Suprapubic skin (tissue), 4 donors: Measurements from ENCODE around the gene CDH15. TPM values are rescaled to one million over a fixed set of nuclear protein-coding genes. Genes with fewer than 3 reads are reported as not detected.
"Not testable (repeated sequence)": the region's sequence is repeated elsewhere in the genome, so short reads cannot be mapped to it uniquely, and the experiment has no call there.

ENCODE experiments used
- DNase-seq, 2 donors: peaks; one replicate each; pipeline ENCODE4 v3.0.0-alpha.2; 2019; ENCODE audit warnings: low spot score in 2 of 2
- H3K27ac ChIP-seq: fragments of 200-600 bp; sonication (generic); one replicate; pipeline ENCODE4 v1.5.1; 2019
- H3K27me3 ChIP-seq: fragments of 200-600 bp; sonication (generic); one replicate; pipeline ENCODE4 v1.5.1; 2019
- H3K36me3 ChIP-seq: fragments of 200-600 bp; sonication (generic); one replicate; pipeline ENCODE4 v1.5.1; 2019
- H3K4me1 ChIP-seq: fragments of 200-600 bp; sonication (generic); one replicate; pipeline ENCODE4 v1.5.1; 2019
- H3K4me3 ChIP-seq: fragments of 200-600 bp; sonication (generic); one replicate; pipeline ENCODE4 v1.5.1; 2019; ENCODE audit warnings: mild to moderate bottlenecking
- H3K9me3 ChIP-seq: fragments of 200-600 bp; sonication (generic); one replicate; pipeline ENCODE4 v1.5.1; 2019
- EP300 ChIP-seq: sonication (generic); formaldehyde crosslinking; IDR thresholded peaks from one replicate; pipeline ENCODE4 v1.6.1; 2017; ENCODE audit warnings: antibody characterized with exemption
- POLR2A ChIP-seq, 2 donors: fragments of 450-650 bp; IDR thresholded peaks; one replicate each; pipeline ENCODE4 v1.6.1; 2017; ENCODE audit warnings: antibody characterized with exemption in 2 of 2, mild to moderate bottlenecking in 2 of 2, moderate library complexity in 2 of 2
- POLR2AphosphoS5 ChIP-seq, 3 donors: sonication (generic); formaldehyde crosslinking; IDR thresholded peaks; one replicate each; pipeline ENCODE4 v1.6.1; 2017; ENCODE audit warnings: antibody characterized with exemption in 3 of 3
- WGBS: methylation state at CpG from one replicate; pipeline ENCODE4 v1.1.5; 2018; 5-methylcytosine and 5-hydroxymethylcytosine counted together
- total RNA-seq, 4 donors: library from RNA; depleted of rRNA; stranded (reverse); fragments of >200 nt; gene quantifications; one replicate each; pipeline ENCODE4 v1.1.0, GENCODE V29; 2016
- TF ChIP-seq, protein P1 (sequence below), 2 donors: fragments of 200-600 bp in 1 of 2; fragments of 450-650 bp in 1 of 2; sonication (generic) in 1 of 2; IDR thresholded peaks; one replicate each; pipeline ENCODE4 v1.5.1; 2016 to 2019; ENCODE audit warnings: antibody characterized with exemption in 2 of 2, mild to moderate bottlenecking in 1 of 2, moderate library complexity in 1 of 2

The CDH15 gene
- total RNA-seq, 4 donors from 2014 or later: 0.16 to 0.48 TPM; not detected in 2

DNA sequence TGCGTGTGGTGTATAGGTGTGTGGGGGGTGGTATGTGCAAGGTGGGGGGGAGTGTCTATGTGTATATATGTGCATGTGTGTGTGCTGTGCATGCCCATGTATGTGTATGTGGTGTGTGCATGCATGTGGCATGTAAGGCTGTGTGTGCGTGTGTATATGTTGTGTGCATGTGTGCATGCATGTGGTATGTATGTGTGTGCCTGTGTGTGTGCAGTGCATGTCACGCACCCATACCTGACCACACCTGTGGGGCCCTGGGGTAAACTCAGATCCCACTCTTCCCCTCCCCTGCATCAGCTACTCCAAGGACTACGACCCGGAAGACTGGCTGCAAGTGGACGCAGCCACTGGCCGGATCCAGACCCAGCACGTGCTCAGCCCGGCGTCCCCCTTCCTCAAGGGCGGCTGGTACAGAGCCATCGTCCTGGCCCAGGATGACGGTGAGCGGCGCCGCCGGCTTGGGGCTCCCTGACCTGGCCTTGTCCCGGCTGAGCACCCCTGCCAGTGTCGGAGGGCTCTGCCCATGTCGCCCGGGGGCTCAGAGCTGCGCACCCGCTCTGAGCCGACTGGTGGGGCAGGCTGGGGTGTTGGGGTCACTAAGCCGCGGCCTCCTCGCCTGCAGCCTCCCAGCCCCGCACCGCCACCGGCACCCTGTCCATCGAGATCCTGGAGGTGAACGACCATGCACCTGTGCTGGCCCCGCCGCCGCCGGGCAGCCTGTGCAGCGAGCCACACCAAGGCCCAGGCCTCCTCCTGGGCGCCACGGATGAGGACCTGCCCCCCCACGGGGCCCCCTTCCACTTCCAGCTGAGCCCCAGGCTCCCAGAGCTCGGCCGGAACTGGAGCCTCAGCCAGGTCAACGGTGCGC is 19.7 kb downstream of the CDH15 start:
- 79% methylated on average over 3 of the region's 44 CpGs for WGBS
- no peaks in the 10 kb centered on the region for H3K36me3 ChIP-seq
- no peaks in the 10 kb centered on the region for H3K9me3 ChIP-seq
- H3K4me1 ChIP-seq: peaks cover 22% of the 10 kb centered on the region
- H3K27me3 ChIP-seq: peaks cover 15% of the 10 kb centered on the region
- no peak overlapping the region for H3K27ac ChIP-seq
- no peak for DNase-seq
- TF ChIP-seq POLR2AphosphoS5 (IDR thresholded peaks at IDR 0.05) (no peak), POLR2A (IDR thresholded peaks at IDR 0.05) (no peak), EP300 (no peak)
- TF ChIP-seq, protein P1, sequence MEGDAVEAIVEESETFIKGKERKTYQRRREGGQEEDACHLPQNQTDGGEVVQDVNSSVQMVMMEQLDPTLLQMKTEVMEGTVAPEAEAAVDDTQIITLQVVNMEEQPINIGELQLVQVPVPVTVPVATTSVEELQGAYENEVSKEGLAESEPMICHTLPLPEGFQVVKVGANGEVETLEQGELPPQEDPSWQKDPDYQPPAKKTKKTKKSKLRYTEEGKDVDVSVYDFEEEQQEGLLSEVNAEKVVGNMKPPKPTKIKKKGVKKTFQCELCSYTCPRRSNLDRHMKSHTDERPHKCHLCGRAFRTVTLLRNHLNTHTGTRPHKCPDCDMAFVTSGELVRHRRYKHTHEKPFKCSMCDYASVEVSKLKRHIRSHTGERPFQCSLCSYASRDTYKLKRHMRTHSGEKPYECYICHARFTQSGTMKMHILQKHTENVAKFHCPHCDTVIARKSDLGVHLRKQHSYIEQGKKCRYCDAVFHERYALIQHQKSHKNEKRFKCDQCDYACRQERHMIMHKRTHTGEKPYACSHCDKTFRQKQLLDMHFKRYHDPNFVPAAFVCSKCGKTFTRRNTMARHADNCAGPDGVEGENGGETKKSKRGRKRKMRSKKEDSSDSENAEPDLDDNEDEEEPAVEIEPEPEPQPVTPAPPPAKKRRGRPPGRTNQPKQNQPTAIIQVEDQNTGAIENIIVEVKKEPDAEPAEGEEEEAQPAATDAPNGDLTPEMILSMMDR (IDR thresholded peaks at IDR 0.05): no peak
- H3K4me3 ChIP-seq: peak overlapping the region; percentile 46

DNA sequence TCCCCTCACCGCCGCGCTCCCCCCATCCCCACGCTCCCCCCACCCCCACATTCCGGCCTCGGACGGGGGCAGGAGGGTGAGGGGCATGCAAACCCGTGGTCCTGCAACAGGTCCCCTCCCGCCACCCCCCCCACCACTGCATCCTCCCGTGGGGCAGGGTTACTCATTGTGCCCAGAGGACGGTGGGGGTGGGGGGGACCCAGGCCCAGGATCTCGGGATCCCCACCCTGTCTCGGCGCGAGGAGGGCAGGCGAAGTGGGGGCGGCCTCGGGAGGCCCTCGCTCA is 20.3 kb downstream of the CDH15 start:
- H3K9me3 ChIP-seq: no peaks in the 10 kb centered on the region
- WGBS: no CpG with 5 or more reads among the region's 19 CpGs
- H3K4me1 ChIP-seq: peaks cover 22% of the 10 kb centered on the region
- DNase-seq: peak in 1 of 2 donors; percentile 65
- no peaks in the 10 kb centered on the region for H3K36me3 ChIP-seq
- TF ChIP-seq POLR2AphosphoS5 (IDR thresholded peaks at IDR 0.05) (no peak), EP300 (no peak), POLR2A (IDR thresholded peaks at IDR 0.05) (no peak)
- TF ChIP-seq, protein P1 (IDR thresholded peaks at IDR 0.05): no peak
- H3K4me3 ChIP-seq: peak overlapping the region; percentile 46
- peaks cover 15% of the 10 kb centered on the region for H3K27me3 ChIP-seq
- no peak overlapping the region for H3K27ac ChIP-seq

DNA sequence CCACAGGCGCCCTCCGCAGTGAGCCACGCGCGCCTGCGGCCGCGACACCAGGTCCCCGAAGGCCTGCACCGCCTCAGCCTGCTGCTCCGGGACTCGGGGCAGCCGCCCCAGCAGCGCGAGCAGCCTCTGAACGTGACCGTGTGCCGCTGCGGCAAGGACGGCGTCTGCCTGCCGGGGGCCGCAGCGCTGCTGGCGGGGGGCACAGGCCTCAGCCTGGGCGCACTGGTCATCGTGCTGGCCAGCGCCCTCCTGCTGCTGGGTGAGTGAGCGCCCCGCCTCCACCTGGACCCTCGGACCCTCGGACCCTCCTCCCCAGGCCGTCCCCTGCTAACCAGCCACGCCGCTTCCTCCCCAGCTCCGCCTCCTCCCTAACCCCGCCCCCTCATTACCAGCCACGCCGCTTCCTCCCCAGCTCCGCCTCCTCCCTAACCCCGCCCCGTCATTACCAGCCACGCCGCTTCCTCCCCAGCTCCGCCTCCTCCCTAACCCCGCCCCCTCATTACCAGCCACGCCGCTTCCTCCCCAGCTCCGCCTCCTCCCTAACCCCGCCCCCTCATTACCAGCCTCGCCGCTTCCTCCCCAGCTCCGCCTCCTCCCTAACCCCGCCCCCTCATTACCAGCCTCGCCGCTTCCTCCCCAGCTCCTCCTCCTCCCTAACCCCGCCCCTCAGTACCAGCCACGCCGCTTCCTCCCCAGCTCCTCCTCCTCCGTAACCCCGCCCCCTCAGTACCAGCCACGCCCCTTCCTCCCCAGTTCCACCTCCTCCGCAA is 20.8 kb downstream of the CDH15 start:
- H3K27ac ChIP-seq, H3K36me3 ChIP-seq, H3K9me3 ChIP-seq: not testable (repeated sequence)
- peaks cover 22% of the 10 kb centered on the region for H3K4me1 ChIP-seq
- H3K4me3 ChIP-seq: peak overlapping the region; percentile 46
- peak in 1 of 2 donors; percentile 81 for DNase-seq
- 3% methylated on average over 27 of the region's 63 CpGs for WGBS
- H3K27me3 ChIP-seq: peaks cover 15% of the 10 kb centered on the region

DNA sequence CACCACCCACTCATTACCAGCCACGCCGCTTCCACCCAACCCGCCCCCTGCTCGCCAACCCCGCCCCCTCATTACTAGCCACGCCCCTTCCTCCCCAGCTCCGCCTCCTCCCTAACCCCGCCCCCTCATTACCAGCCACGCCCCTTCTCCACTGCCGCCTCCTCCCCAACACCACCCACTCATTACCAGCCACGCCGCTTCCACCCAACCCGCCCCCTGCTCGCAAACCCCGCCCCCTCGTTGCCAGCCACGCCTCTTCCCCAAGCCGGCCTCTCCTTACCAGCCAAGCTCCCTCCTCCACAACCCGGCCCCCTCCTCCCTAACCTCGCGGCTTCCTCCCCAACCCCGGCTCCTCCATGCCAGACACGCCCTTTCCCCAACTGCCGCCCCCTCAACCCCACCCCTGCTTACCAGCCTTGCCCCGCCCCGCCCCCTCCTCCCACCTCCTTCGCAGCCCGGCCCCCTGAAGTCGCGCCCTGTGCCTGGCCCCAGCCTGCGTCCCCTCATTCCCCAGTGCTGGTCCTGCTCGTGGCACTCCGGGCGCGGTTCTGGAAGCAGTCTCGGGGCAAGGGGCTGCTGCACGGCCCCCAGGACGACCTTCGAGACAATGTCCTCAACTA is 21.5 kb downstream of the CDH15 start:
- no peaks in the 10 kb centered on the region for H3K36me3 ChIP-seq
- peaks cover 22% of the 10 kb centered on the region for H3K4me1 ChIP-seq
- no peaks in the 10 kb centered on the region for H3K9me3 ChIP-seq
- peaks cover 19% of the 10 kb centered on the region for H3K27me3 ChIP-seq
- DNase-seq: peak in 1 of 2 donors; percentile 70
- H3K4me3 ChIP-seq: no peak overlapping the region
- WGBS: 3% methylated on average over 23 of the region's 39 CpGs
- TF ChIP-seq, protein P1 (IDR thresholded peaks at IDR 0.05): no peak
- no peak for TF ChIP-seq POLR2AphosphoS5 (IDR thresholded peaks at IDR 0.05)
- no peak for TF ChIP-seq EP300
- no peak for TF ChIP-seq POLR2A (IDR thresholded peaks at IDR 0.05)
- H3K27ac ChIP-seq: no peak overlapping the region

DNA sequence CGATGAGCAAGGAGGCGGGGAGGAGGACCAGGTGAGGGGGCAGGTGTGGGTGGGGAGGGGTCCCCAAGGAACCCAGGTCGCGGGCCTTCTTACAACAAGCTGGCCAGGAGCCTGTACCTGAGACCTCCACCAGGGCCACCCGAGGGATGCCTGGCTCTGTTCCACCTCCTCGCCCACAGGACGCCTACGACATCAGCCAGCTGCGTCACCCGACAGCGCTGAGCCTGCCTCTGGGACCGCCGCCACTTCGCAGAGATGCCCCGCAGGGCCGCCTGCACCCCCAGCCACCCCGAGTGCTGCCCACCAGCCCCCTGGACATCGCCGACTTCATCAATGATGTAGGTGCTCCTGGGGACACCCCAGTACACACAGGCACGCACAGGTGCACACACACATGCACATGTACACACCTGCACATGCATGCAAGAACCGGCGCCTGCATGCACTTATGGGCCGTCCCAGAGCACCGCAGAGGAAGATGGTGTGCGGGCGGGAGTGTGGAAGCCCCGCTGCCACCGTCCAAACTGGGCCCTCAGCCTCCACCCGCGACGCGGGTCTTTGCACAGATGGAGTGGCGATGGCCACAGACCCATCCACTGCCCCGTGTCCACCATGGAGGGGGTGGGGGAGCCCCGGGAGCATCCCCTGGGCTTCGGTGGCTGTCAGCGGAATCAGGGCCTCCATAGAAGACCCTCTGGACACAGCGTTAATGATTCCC is 22.2 kb downstream of the CDH15 start:
- 72% methylated on average over 13 of the region's 38 CpGs for WGBS
- peak in 1 of 2 donors; percentile 70 for DNase-seq
- Histone ChIP-seq H3K4me1 (peaks cover 22% of the 10 kb centered on the region), H3K27ac (no peak overlapping the region), H3K4me3 (no peak overlapping the region), H3K36me3 (no peaks in the 10 kb centered on the region), H3K27me3 (peaks cover 26% of the 10 kb centered on the region), H3K9me3 (no peaks in the 10 kb centered on the region)
- TF ChIP-seq POLR2AphosphoS5 (IDR thresholded peaks at IDR 0.05) (no peak), POLR2A (IDR thresholded peaks at IDR 0.05) (no peak), EP300 (no peak)
- TF ChIP-seq, protein P1 (IDR thresholded peaks at IDR 0.05): no peak
